ENCODE data around the gene SMARCAL1.

SMARCAL1 gene

GRCh38 chr2:216424274-216424673 lies 12.0 kb downstream of the SMARCAL1 start:
- TF ChIP-seq FOXP2 (optimal IDR thresholded peaks at IDR 0.05; ENCODE audit: borderline replicate concordance, extremely low read depth, extremely low read length, insufficient read depth) (no peak), REST (IDR thresholded peaks at IDR 0.05; ENCODE audit: insufficient read depth in 1 of 2, low read depth in 2 of 2, low read length in 2 of 2) (no peak), TAF1 (IDR thresholded peaks at IDR 0.05; ENCODE audit: borderline replicate concordance, insufficient read depth, low read length) (no peak), POLR2AphosphoS5 (IDR thresholded peaks at IDR 0.05; ENCODE audit: low read depth, low read length) (no peak), SIN3A (IDR thresholded peaks at IDR 0.05; ENCODE audit: borderline replicate concordance, insufficient read depth, low read length) (no peak)

GRCh38 chr2:216425008-216425787 lies 12.9 kb downstream of the SMARCAL1 start:
- TF ChIP-seq TAF1 (IDR thresholded peaks at IDR 0.05; ENCODE audit: borderline replicate concordance, insufficient read depth, low read length) (no peak), SIN3A (IDR thresholded peaks at IDR 0.05; ENCODE audit: borderline replicate concordance, insufficient read depth, low read length) (no peak), FOXP2 (optimal IDR thresholded peaks at IDR 0.05; ENCODE audit: borderline replicate concordance, extremely low read depth, extremely low read length, insufficient read depth) (no peak), POLR2AphosphoS5 (IDR thresholded peaks at IDR 0.05; ENCODE audit: low read depth, low read length) (no peak), REST (IDR thresholded peaks at IDR 0.05; ENCODE audit: insufficient read depth in 1 of 2, low read depth in 2 of 2, low read length in 2 of 2) (no peak)

GRCh38 chr2:216426166-216426777 lies 14.0 kb downstream of the SMARCAL1 start:
- TF ChIP-seq REST (IDR thresholded peaks at IDR 0.05; ENCODE audit: insufficient read depth in 1 of 2, low read depth in 2 of 2, low read length in 2 of 2) (no peak), TAF1 (IDR thresholded peaks at IDR 0.05; ENCODE audit: borderline replicate concordance, insufficient read depth, low read length) (no peak), SIN3A (IDR thresholded peaks at IDR 0.05; ENCODE audit: borderline replicate concordance, insufficient read depth, low read length) (no peak), FOXP2 (optimal IDR thresholded peaks at IDR 0.05; ENCODE audit: borderline replicate concordance, extremely low read depth, extremely low read length, insufficient read depth) (no peak), POLR2AphosphoS5 (IDR thresholded peaks at IDR 0.05; ENCODE audit: low read depth, low read length) (no peak)

- no peak for TF ChIP-seq POLR2AphosphoS5 (IDR thresholded peaks at IDR 0.05; ENCODE audit: low read depth, low read length)
- TF ChIP-seq REST (IDR thresholded peaks at IDR 0.05; ENCODE audit: insufficient read depth in 1 of 2, low read depth in 2 of 2, low read length in 2 of 2): no peak
- no peak for TF ChIP-seq TAF1 (IDR thresholded peaks at IDR 0.05; ENCODE audit: borderline replicate concordance, insufficient read depth, low read length)
- no peak for TF ChIP-seq FOXP2 (optimal IDR thresholded peaks at IDR 0.05; ENCODE audit: borderline replicate concordance, extremely low read depth, extremely low read length, insufficient read depth)
- TF ChIP-seq SIN3A (IDR thresholded peaks at IDR 0.05; ENCODE audit: borderline replicate concordance, insufficient read depth, low read length): no peak
Measured at GRCh38 chr2:216426938-216427337, 14.7 kb downstream of the SMARCAL1 start.

Measured in PFSK-1 (cell line).